Measurements from ENCODE around the gene OPA3.
A peak's percentile ranks its signal among the peaks of the same experiment; 100 is the strongest.

The OPA3 gene

DNA sequence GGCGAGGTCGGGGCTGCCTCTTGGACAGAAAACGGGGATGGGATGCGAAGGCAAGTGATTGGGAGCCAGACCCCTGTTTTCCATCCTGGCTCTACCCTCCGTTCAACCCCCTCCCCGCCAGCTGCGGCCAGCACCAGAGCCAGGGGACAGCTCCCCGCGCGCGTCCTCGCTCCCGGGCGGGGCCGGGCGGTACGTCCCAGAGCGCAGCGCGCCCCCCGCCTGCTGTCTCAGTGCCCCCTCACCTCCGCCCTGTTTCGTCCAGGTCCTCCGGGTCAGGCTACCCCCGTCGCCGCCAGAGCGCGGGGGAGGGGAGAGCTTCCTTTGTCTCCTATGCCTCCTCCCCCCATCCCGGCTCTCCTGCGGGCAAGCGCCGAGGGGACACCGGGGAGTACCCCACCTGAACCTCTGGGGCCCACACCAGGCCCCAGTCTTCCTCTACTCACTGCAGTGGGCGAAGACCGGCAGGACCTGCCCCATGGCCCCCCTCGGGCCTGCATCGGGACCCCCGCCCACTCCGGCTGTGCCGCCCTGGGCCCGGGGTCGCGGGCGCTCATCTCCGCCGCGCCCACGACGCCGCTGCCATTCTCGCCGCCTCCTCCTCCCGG lies 88.2 kb downstream of the OPA3 start:
- no peaks in the 10 kb centered on the region for H3K79me2 ChIP-seq (ENCODE audit: insufficient read depth, low read length)
- H3K27me3 ChIP-seq (ENCODE audit: insufficient read depth, low read length) = 0 out of 2 replicates have a peak, but pooled peaks cover 4% of the 10 kb centered on the region
- H3F3A ChIP-seq (ENCODE audit: insufficient read depth, low read length) = peaks cover 5% of the 10 kb centered on the region; the same call in 1 of the 2 replicates
- peak overlapping the region; percentile 62 for H3K4me3 ChIP-seq (ENCODE audit: low read depth, low read length, poor library complexity, severe bottlenecking)
- peak overlapping the region; percentile 74 for H3K4me2 ChIP-seq (ENCODE audit: low read length)
- H3K4me1 ChIP-seq (ENCODE audit: insufficient read depth, low read length, severe bottlenecking) = peaks cover 39% of the 10 kb centered on the region
- H4K20me1 ChIP-seq (ENCODE audit: insufficient read depth, low read length) = no peaks in the 10 kb centered on the region
- no peak for TF ChIP-seq EZH2 (IDR thresholded peaks at IDR 0.05; ENCODE audit: borderline replicate concordance, low read length)
- TF ChIP-seq, protein P1, sequence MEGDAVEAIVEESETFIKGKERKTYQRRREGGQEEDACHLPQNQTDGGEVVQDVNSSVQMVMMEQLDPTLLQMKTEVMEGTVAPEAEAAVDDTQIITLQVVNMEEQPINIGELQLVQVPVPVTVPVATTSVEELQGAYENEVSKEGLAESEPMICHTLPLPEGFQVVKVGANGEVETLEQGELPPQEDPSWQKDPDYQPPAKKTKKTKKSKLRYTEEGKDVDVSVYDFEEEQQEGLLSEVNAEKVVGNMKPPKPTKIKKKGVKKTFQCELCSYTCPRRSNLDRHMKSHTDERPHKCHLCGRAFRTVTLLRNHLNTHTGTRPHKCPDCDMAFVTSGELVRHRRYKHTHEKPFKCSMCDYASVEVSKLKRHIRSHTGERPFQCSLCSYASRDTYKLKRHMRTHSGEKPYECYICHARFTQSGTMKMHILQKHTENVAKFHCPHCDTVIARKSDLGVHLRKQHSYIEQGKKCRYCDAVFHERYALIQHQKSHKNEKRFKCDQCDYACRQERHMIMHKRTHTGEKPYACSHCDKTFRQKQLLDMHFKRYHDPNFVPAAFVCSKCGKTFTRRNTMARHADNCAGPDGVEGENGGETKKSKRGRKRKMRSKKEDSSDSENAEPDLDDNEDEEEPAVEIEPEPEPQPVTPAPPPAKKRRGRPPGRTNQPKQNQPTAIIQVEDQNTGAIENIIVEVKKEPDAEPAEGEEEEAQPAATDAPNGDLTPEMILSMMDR (IDR thresholded peaks at IDR 0.05; ENCODE audit: low read length) = no peak
- no peak overlapping the region for H2AFZ ChIP-seq (ENCODE audit: low read length)
- no peaks in the 10 kb centered on the region for H3K9me3 ChIP-seq (ENCODE audit: low read length)
- no peaks in the 10 kb centered on the region for H3K36me3 ChIP-seq (ENCODE audit: insufficient read depth, low read length)
- H3K27ac ChIP-seq (ENCODE audit: low read depth, low read length, poor library complexity, severe bottlenecking) = no peak overlapping the region
- H3K9ac ChIP-seq (ENCODE audit: low read length) = peak overlapping the region; percentile 35; the same call in 1 of the 2 replicates
- H3K9me2 ChIP-seq (ENCODE audit: low read depth, low read length) = no peaks in the 10 kb centered on the region

DNA sequence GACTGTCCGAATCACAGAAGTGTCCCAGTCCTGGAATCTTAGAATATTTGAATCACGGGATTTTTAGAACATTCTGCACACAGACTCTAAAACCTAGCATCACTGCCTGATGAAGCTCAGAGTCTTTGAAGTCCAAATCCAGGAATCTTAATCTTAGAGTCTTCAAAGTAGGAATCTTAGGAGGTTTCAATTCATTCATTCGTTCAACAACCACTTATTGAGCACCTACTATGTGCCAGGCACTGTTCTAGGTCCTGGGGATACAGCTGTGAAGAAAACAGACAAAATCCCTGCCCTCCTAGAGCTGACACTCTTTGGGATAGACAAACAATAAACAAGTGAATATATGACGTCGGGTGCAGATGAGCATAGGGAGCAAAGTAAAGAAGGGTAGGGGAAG lies 89.4 kb downstream of the OPA3 start:
- H3K4me3 ChIP-seq (ENCODE audit: low read depth, low read length, poor library complexity, severe bottlenecking) = no peak overlapping the region
- no peak overlapping the region for H2AFZ ChIP-seq (ENCODE audit: low read length)
- H3K4me1 ChIP-seq (ENCODE audit: insufficient read depth, low read length, severe bottlenecking) = peaks cover 39% of the 10 kb centered on the region
- no peaks in the 10 kb centered on the region for H3K36me3 ChIP-seq (ENCODE audit: insufficient read depth, low read length)
- no peaks in the 10 kb centered on the region for H3K9me2 ChIP-seq (ENCODE audit: low read depth, low read length)
- no peak for TF ChIP-seq EZH2 (IDR thresholded peaks at IDR 0.05; ENCODE audit: borderline replicate concordance, low read length)
- TF ChIP-seq, protein P1 (IDR thresholded peaks at IDR 0.05; ENCODE audit: low read length) = no peak
- 0 out of 2 replicates have a peak, but pooled peaks cover 4% of the 10 kb centered on the region for H3K27me3 ChIP-seq (ENCODE audit: insufficient read depth, low read length)
- no peak overlapping the region for H3K27ac ChIP-seq (ENCODE audit: low read depth, low read length, poor library complexity, severe bottlenecking)
- H3K9me3 ChIP-seq (ENCODE audit: low read length) = no peaks in the 10 kb centered on the region
- H3K79me2 ChIP-seq (ENCODE audit: insufficient read depth, low read length) = no peaks in the 10 kb centered on the region
- H4K20me1 ChIP-seq (ENCODE audit: insufficient read depth, low read length) = no peaks in the 10 kb centered on the region
- peaks cover 5% of the 10 kb centered on the region; the same call in 1 of the 2 replicates for H3F3A ChIP-seq (ENCODE audit: insufficient read depth, low read length)
- H3K4me2 ChIP-seq (ENCODE audit: low read length) = no peak overlapping the region
- H3K9ac ChIP-seq (ENCODE audit: low read length) = no peak overlapping the region

DNA sequence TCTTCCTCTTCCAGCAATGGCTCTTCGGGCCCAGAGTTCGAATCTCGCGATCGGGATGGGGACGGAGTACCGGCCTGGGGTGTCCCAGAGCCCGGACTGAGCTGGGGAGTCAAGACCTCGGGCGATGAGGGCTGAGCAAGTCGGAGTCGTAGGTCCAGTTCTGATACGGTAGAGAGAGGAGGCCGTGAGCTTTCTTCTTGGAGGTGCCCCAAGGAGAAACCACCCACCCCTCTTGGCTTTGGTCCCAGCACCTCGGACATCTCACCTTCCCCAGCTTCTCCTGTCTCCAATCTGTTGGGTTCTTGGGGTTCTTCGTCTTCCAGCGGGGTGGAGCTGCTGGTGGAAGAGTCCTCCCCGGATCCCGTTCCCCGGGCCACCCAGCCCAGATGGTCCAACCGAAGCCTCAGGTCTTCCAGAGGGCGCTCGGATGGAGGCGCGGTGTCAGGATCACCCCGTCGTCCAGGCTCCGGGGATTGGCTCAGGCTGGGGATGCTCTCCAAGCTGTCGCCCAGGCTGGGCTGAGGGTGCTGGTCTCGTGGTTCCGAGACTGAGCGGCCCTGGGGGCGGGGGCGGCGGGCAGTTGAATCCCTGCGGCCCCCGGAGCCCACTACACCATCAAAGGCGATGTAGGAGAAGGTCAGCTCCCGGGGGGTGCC lies 90.2 kb downstream of the OPA3 start:
- H3K27me3 ChIP-seq (ENCODE audit: insufficient read depth, low read length) = 0 out of 2 replicates have a peak, but pooled peaks cover 4% of the 10 kb centered on the region
- no peak overlapping the region for H3K27ac ChIP-seq (ENCODE audit: low read depth, low read length, poor library complexity, severe bottlenecking)
- H3K9ac ChIP-seq (ENCODE audit: low read length) = no peak overlapping the region
- H3K79me2 ChIP-seq (ENCODE audit: insufficient read depth, low read length) = no peaks in the 10 kb centered on the region
- no peaks in the 10 kb centered on the region for H3K36me3 ChIP-seq (ENCODE audit: insufficient read depth, low read length)
- no peak overlapping the region for H2AFZ ChIP-seq (ENCODE audit: low read length)
- H3K4me1 ChIP-seq (ENCODE audit: insufficient read depth, low read length, severe bottlenecking) = peaks cover 39% of the 10 kb centered on the region
- TF ChIP-seq EZH2 (IDR thresholded peaks at IDR 0.05; ENCODE audit: borderline replicate concordance, low read length) = no peak
- TF ChIP-seq, protein P1 (IDR thresholded peaks at IDR 0.05; ENCODE audit: low read length) = no peak
- peaks cover 5% of the 10 kb centered on the region; the same call in 1 of the 2 replicates for H3F3A ChIP-seq (ENCODE audit: insufficient read depth, low read length)
- no peaks in the 10 kb centered on the region for H3K9me3 ChIP-seq (ENCODE audit: low read length)
- no peak overlapping the region for H3K4me2 ChIP-seq (ENCODE audit: low read length)
- no peaks in the 10 kb centered on the region for H3K9me2 ChIP-seq (ENCODE audit: low read depth, low read length)
- H3K4me3 ChIP-seq (ENCODE audit: low read depth, low read length, poor library complexity, severe bottlenecking) = no peak overlapping the region
- no peaks in the 10 kb centered on the region for H4K20me1 ChIP-seq (ENCODE audit: insufficient read depth, low read length)

Measured in OCI-LY1 (cell line).